ENCODE data around the gene TOB1. TPM values are rescaled to one million over a fixed set of nuclear protein-coding genes. Genes with fewer than 3 reads are reported as not detected.

TOB1 gene
- total RNA-seq, 1 donor from 2014 or later, result 18.8 TPM

DNA sequence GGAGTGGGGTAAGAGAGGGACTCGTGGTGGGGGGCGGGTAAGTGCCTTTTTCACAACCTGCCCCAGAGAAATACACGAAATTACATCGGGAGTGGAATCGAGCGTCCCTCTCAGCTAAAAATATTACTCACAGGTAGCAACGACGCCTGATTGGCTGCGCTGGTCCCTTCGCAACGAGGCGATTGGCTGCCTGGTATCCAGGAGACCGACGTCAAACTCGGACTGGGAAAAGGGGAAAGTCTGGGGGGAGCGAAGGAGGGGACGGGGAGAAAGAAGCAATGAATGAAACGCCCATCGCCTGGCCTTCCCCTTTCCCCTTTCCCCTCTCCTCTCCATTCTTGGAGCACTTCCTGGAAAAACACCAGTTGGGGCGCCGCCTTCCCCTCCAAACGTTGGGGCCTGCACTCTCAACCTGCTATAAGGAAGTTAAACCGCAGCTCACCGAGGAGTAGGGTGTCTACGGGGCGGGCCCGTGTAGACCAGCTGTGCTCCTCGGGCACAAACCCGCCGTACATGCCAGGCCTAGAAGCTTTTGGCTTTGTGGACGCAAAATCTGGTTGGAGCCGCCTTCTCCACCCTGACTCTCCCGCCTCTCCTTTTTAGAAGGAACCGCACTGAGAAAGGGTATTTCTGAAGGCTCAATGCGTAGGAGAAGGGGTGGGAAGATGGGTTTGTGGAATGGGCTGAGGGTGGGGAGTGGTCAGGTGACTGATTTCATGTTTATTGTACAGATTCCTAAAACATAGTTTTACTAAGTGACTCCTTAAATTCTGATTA, 1.4 kb upstream of the TOB1 start:
- no peaks in the 10 kb centered on the region for H3K9me3 Mint-ChIP-seq
- DNase-seq, result peak; percentile 75
- ATAC-seq (ENCODE audit: low read depth), result peak; percentile 41
- peak overlapping the region; percentile 98 for H3K4me3 Mint-ChIP-seq
- H3K27me3 Mint-ChIP-seq, result no peaks in the 10 kb centered on the region
- intact Hi-C loops (cut with micrococcal nuclease), result loop anchor here (1.0 to 5.0 kb wide), 6 partner anchors 17 to 300 kb away; partner anchors contain the start of genes ANKRD40, LUC7L3 and NME2
- peak overlapping the region; percentile 100 for H3K27ac Mint-ChIP-seq
- ChIA-PET POLR2A (interaction anchor here (0.5 to 5.8 kb wide), 27 partner anchors 14 to 720 kb away, joined by 3 to 205 read pairs (median 10); partner anchors contain the start of genes LRRC59, LUC7L3, NME1 and NME2), CTCF (interaction anchor here (0.6 to 1.5 kb wide), 3 partner anchors 15 to 89 kb away, joined by 3 to 4 read pairs (median 3); no protein-coding TSS in a partner anchor)
- H3K36me3 Mint-ChIP-seq (ENCODE audit: low read depth), result peaks cover 25% of the 10 kb centered on the region
- peaks cover 56% of the 10 kb centered on the region for H3K4me1 Mint-ChIP-seq
- TF ChIP-seq, protein P1, sequence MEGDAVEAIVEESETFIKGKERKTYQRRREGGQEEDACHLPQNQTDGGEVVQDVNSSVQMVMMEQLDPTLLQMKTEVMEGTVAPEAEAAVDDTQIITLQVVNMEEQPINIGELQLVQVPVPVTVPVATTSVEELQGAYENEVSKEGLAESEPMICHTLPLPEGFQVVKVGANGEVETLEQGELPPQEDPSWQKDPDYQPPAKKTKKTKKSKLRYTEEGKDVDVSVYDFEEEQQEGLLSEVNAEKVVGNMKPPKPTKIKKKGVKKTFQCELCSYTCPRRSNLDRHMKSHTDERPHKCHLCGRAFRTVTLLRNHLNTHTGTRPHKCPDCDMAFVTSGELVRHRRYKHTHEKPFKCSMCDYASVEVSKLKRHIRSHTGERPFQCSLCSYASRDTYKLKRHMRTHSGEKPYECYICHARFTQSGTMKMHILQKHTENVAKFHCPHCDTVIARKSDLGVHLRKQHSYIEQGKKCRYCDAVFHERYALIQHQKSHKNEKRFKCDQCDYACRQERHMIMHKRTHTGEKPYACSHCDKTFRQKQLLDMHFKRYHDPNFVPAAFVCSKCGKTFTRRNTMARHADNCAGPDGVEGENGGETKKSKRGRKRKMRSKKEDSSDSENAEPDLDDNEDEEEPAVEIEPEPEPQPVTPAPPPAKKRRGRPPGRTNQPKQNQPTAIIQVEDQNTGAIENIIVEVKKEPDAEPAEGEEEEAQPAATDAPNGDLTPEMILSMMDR (IDR thresholded peaks at IDR 0.05), result no peak

DNA sequence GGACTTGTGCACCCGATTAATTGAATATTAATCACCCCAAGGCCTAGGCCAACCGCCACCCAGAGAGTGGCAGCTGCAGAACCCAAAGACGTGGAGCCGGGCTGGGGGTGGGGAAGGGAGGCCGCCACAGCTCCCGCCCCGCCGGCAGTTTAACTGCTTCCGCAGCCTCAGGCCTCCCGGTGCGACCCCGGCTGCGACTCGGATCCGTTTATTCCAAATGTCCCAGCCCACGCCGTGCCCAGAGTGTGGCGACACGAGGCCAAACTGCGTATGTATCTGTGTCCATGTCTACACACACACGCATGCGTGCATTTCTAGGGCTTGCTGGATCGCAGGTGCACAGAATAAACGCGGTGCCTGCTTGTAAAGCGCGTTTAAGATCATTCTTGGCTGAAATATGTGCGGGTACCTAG, 802 bp upstream of the TOB1 start:
- ChIA-PET POLR2A (interaction anchor here (0.5 to 5.8 kb wide), 34 partner anchors 9 to 1079 kb away, joined by 3 to 205 read pairs (median 8); partner anchors contain the start of genes KAT7, LRRC59, LUC7L3 and NME1), CTCF (interaction anchor here (0.6 to 1.5 kb wide), 3 partner anchors 14 to 90 kb away, joined by 3 to 4 read pairs (median 3); no protein-coding TSS in a partner anchor)
- TF ChIP-seq, protein P1 (IDR thresholded peaks at IDR 0.05), result no peak
- Mint-ChIP-seq H3K9me3 (no peaks in the 10 kb centered on the region), H3K36me3 (ENCODE audit: low read depth) (peaks cover 26% of the 10 kb centered on the region), H3K27ac (peak overlapping the region; percentile 100), H3K4me3 (peak overlapping the region; percentile 98), H3K4me1 (peaks cover 51% of the 10 kb centered on the region), H3K27me3 (no peaks in the 10 kb centered on the region)
- DNase-seq (peak; percentile 70), ATAC-seq (ENCODE audit: low read depth) (peak; percentile 30)
- intact Hi-C loops (cut with micrococcal nuclease), result loop anchor here (1.0 to 5.0 kb wide), 10 partner anchors 18 to 393 kb away; partner anchors contain the start of genes ANKRD40, LUC7L3, MBTD1 and NME1

DNA sequence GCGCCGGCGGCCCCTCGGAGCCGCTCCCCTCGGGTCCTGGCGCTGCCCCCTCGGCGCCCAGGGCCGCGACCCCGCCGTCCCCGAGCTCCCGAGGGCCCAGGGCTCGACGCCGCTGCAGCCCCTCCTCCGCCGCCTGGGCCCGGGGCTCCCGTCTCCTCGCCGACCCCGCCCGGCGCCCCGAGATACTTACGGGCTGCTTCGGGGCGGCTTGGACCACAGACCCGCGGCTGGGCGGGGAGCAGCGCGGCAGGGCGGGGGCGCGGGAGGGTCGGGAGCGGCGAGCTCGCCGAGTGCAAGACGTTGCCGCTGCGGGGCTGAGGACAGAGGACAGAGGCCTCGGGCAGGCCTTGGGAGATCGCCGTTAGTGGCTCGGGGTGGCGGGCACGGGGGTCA, 290 bp downstream of the TOB1 start:
- no peak for DNase-seq
- Mint-ChIP-seq H3K4me1 (peaks cover 42% of the 10 kb centered on the region), H3K4me3 (peak overlapping the region; percentile 99), H3K27ac (peak overlapping the region; percentile 73), H3K36me3 (ENCODE audit: low read depth) (peaks cover 33% of the 10 kb centered on the region), H3K27me3 (no peaks in the 10 kb centered on the region), H3K9me3 (no peaks in the 10 kb centered on the region)
- ChIA-PET POLR2A (interaction anchor here (0.6 to 5.8 kb wide), 49 partner anchors 10 to 1119 kb away, joined by 3 to 205 read pairs (median 6); partner anchors contain the start of genes CACNA1G, KAT7, LUC7L3 and NME1), CTCF (interaction anchor here (1.3 to 4.5 kb wide), 3 partner anchors 13 to 85 kb away, joined by 3 to 37 read pairs (median 3); no protein-coding TSS in a partner anchor)
- TF ChIP-seq, protein P1 (IDR thresholded peaks at IDR 0.05), result no peak
- ATAC-seq (ENCODE audit: low read depth), result no peak
- intact Hi-C loops (cut with micrococcal nuclease), result loop anchor here (1.0 to 5.0 kb wide), 11 partner anchors 14 to 394 kb away; partner anchors contain the start of genes ANKRD40, MBTD1, NME1 and NME2

DNA sequence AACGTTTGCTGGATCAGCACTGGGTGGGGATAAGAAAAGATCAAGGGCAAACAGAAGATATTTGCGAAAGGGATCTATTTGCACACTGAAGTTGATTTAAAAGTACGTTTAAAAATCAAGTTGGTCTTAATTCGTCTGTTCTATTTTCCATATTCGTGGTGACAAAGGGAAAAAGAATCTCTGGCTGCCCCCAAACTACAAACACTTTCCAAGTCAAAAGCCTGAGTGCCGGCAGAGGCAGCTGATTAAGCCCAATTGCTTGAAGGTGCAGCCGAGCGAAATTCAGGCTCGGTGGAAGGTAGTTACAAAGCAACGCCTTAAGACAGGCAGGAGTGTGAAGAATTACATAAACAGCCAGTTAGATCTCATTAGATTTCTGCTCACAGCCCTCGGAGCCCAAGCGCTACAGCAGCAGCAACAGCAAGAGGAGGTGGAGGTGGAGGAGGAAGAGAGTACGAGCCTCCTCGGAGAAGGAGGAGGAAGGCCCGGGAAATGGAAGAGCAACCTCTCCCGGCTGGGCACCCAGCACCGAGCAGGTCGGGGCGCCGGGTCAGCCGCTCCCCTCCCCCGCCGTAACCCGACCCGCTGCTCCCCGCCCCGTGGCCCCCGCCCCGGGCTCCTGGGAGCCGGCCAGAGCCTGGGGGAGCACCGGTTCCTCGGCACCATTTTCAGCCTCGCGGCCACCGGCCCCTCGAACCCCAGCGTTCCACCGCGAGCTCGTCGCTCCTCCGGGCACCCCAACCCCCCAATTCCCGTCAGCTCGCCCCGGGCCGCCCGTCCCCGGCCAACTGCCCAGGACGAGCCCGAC, 890 bp downstream of the TOB1 start:
- no peaks in the 10 kb centered on the region for H3K27me3 Mint-ChIP-seq
- intact Hi-C loops (cut with micrococcal nuclease), result loop anchor here (1.0 to 5.0 kb wide), 4 partner anchors 13 to 302 kb away; partner anchors contain the start of gene NME2
- DNase-seq (peak; percentile 55), ATAC-seq (ENCODE audit: low read depth) (no peak)
- POLR2A ChIA-PET, result interaction anchor here (0.6 to 5.8 kb wide), 34 partner anchors 11 to 1118 kb away, joined by 3 to 205 read pairs (median 8); partner anchors contain the start of genes CACNA1G, LUC7L3, NME1 and NME2
- peak overlapping the region; percentile 99 for H3K4me3 Mint-ChIP-seq
- CTCF ChIA-PET, result interaction anchor here (1.3 to 4.5 kb wide), 3 partner anchors 12 to 91 kb away, joined by 3 to 37 read pairs (median 10); no protein-coding TSS in a partner anchor
- H3K27ac Mint-ChIP-seq, result peak overlapping the region; percentile 98
- peaks cover 34% of the 10 kb centered on the region for H3K36me3 Mint-ChIP-seq (ENCODE audit: low read depth)
- TF ChIP-seq, protein P1 (IDR thresholded peaks at IDR 0.05), result no peak
- no peaks in the 10 kb centered on the region for H3K9me3 Mint-ChIP-seq
- peaks cover 42% of the 10 kb centered on the region for H3K4me1 Mint-ChIP-seq
